IPS-20b (cell line): ENCODE measurements around the gene LAMC3.
"Not testable (repeated sequence)": the region's sequence is repeated elsewhere in the genome, so short reads cannot be mapped to it uniquely, and the experiment has no call there.

Experiments used
- H3K27ac ChIP-seq: one replicate; pipeline ENCODE4 v1.5.1; 2013; ENCODE audit warnings: low read length
- H3K27me3 ChIP-seq: 2 replicates; pipeline ENCODE4 v1.6.1; 2013; ENCODE audit warnings: mild to moderate bottlenecking, low read length, inconsistent platforms; ENCODE audit not compliant: insufficient read depth
- H3K36me3 ChIP-seq: 2 replicates; pipeline ENCODE4 v1.6.1; 2013; ENCODE audit warnings: low read depth, mild to moderate bottlenecking, inconsistent platforms, low read length, moderate library complexity; ENCODE audit not compliant: insufficient read depth
- H3K4me1 ChIP-seq: 2 replicates; pipeline ENCODE4 v1.6.1; 2013; ENCODE audit warnings: mild to moderate bottlenecking, control low read depth, inconsistent platforms, low read length, moderate library complexity; ENCODE audit not compliant: insufficient read depth
- H3K4me3 ChIP-seq: 2 replicates; pipeline ENCODE4 v1.5.1; 2013; ENCODE audit warnings: mild to moderate bottlenecking, low read length, inconsistent platforms
- H3K9ac ChIP-seq: 2 replicates; pipeline ENCODE4 v1.6.1; 2013; ENCODE audit warnings: low read depth, mild to moderate bottlenecking, inconsistent platforms, low read length, moderate library complexity
- H3K9me3 ChIP-seq: 2 replicates; pipeline ENCODE4 v1.6.1; 2013; ENCODE audit warnings: mild to moderate bottlenecking, low read depth, low read length, inconsistent platforms; ENCODE audit not compliant: insufficient read depth

LAMC3 gene

DNA sequence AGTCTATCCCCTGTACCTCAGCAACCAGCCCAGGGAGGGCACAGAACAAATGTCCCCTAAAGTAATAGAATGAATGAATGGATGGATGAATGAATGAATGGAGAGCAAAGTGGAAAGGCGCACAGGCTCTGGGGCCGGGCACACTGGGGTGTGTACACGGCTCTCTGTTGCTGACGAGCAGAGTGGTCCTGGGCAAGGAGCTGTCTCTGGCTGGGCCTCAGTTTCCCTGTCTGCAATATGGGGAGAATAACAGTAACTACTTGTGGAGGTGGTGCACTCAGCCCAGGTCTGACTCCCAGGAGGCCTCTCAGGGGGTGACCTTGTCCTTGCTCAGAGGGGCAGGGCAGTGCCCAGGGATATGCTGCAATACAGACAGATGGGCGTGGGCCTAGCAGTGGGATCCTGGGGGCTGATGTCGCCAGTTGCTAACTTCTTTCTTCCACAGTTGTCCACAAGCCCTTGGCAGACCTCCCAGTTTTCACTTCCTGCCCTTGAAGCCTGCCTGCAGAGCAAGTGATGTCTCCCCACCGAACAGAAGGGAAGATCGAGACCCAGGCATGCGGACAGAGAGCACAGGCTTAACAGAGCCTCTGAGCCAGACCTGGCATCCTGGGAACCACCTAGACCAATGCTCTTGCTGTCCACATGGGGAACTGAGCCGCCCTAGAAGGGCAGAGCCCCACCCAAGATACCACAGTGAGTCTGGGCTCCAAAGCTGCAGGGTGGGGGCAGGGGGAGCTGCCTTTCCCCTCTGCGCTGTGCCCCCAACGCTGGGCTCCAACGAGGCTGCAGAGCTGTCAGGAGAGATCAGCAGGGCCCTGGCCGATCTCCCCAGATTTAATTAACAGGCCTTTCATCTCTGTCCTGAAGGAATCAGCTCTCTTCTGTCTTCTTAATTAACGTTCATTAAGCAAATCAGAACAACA is 13.6 kb upstream of the LAMC3 start:
- Histone ChIP-seq H3K9me3 (no peaks in the 10 kb centered on the region), H3K4me3 (no peak overlapping the region), H3K27me3 (peaks cover 17% of the 10 kb centered on the region), H3K36me3 (no peaks in the 10 kb centered on the region), H3K9ac (no peak overlapping the region), H3K4me1 (peaks cover 9% of the 10 kb centered on the region; the same call in 1 of the 2 replicates), H3K27ac (no peak overlapping the region)

DNA sequence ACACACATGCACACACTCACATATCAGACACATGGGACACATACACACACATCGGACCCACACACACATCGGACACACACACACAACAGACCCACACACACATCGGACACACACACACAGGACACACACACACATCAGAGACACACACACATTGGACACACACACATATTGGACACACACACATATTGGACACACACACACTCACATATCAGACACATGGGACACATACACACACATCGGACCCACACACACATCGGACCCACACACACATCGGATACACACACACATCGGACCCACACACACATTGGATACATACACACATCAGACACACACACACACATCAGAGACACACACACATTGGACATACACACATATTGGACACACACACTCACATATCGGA is 12.8 kb upstream of the LAMC3 start:
- Histone ChIP-seq H3K9ac (no peak overlapping the region), H3K4me3 (no peak overlapping the region), H3K9me3 (no peaks in the 10 kb centered on the region), H3K36me3 (no peaks in the 10 kb centered on the region), H3K27ac (no peak overlapping the region), H3K27me3 (peaks cover 17% of the 10 kb centered on the region), H3K4me1 (peaks cover 5% of the 10 kb centered on the region; the same call in 1 of the 2 replicates)

GRCh38 chr9:130996676-130997394 is 12.1 kb upstream of the LAMC3 start:
- H3K36me3 ChIP-seq, result no peaks in the 10 kb centered on the region
- H3K9ac ChIP-seq, result no peak overlapping the region
- no peaks in the 10 kb centered on the region for H3K9me3 ChIP-seq
- H3K27me3 ChIP-seq, result peaks cover 17% of the 10 kb centered on the region
- no peaks in the 10 kb centered on the region; the same call in 1 of the 2 replicates for H3K4me1 ChIP-seq
- H3K4me3 ChIP-seq, result no peak overlapping the region
- no peak overlapping the region for H3K27ac ChIP-seq

DNA sequence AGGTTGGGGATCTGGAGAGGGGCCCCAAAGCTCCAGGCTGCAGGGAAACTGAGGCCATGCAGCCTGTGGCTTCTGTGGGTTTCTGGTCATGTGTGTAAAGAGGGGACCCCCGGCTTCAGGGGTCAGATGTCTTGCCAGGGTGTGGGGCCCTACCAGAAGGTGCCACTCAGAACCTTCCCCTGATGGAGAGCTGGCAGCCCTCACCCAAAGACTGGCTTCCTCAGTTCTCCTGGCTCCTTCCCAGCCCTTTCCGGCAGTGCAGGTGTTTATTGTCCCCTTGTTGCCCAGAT is 11.6 kb upstream of the LAMC3 start:
- Histone ChIP-seq H3K27ac (no peak overlapping the region), H3K4me3 (no peak overlapping the region), H3K27me3 (peaks cover 17% of the 10 kb centered on the region), H3K4me1 (no peaks in the 10 kb centered on the region; the same call in 1 of the 2 replicates), H3K9me3 (no peaks in the 10 kb centered on the region), H3K9ac (no peak overlapping the region), H3K36me3 (no peaks in the 10 kb centered on the region)

DNA sequence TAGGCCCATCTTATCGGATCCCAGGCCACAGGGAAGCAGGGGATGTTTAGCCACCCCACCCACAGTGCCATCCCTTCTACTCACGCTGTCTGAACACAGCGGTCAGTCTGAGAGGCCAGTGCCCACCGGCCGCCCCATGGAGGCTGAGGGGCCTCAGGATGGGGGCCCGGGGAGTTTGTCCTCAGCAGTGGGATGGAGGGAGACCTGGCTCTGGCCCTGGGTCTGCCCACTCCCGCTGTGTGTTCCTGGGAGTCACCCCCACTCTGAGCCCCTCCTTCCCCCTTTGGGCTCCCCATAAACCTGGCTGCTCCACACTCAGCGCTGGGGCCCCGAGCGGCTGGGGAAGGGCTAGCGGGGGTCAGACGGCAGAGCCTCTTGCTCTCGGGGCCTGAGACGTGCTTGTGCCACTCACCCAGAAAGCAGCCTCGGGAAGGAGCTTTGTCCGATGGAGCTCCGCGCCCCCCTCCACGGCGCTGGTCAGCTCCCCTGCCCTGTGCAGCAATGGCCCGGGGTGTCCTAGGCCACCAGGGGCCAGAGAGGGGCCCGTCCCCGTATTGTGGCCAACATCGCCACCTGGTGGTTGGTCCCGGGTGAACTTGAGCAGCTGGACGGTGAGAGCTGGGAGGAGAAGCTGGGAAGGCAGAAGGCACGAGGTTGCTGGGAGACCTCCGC is 10.9 kb upstream of the LAMC3 start:
- H3K4me1 ChIP-seq, result no peaks in the 10 kb centered on the region; the same call in 1 of the 2 replicates
- no peaks in the 10 kb centered on the region for H3K9me3 ChIP-seq
- no peaks in the 10 kb centered on the region for H3K36me3 ChIP-seq
- no peak overlapping the region for H3K4me3 ChIP-seq
- H3K27me3 ChIP-seq, result peaks cover 17% of the 10 kb centered on the region
- H3K9ac ChIP-seq, result no peak overlapping the region
- H3K27ac ChIP-seq, result no peak overlapping the region

- no peak overlapping the region for H3K4me3 ChIP-seq
- H3K9me3 ChIP-seq, result no peaks in the 10 kb centered on the region
- no peak overlapping the region for H3K9ac ChIP-seq
- no peak overlapping the region for H3K27ac ChIP-seq
- H3K4me1 ChIP-seq, result no peaks in the 10 kb centered on the region; the same call in 1 of the 2 replicates
- peaks cover 17% of the 10 kb centered on the region for H3K27me3 ChIP-seq
- no peaks in the 10 kb centered on the region for H3K36me3 ChIP-seq
Measured at GRCh38 chr9:130998597-130999244, 10.3 kb upstream of the LAMC3 start.

- Histone ChIP-seq H3K9ac (no peak overlapping the region), H3K36me3 (no peaks in the 10 kb centered on the region), H3K27ac (no peak overlapping the region), H3K27me3 (peaks cover 17% of the 10 kb centered on the region), H3K4me3 (no peak overlapping the region), H3K4me1 (no peaks in the 10 kb centered on the region; the same call in 1 of the 2 replicates), H3K9me3 (no peaks in the 10 kb centered on the region)
Measured at GRCh38 chr9:130999245-130999623, 9.7 kb upstream of the LAMC3 start.

GRCh38 chr9:131000526-131000925 is 8.4 kb upstream of the LAMC3 start:
- not testable (repeated sequence) for H3K4me3 ChIP-seq, H3K9me3 ChIP-seq, H3K4me1 ChIP-seq, H3K36me3 ChIP-seq, H3K9ac ChIP-seq, H3K27ac ChIP-seq
- H3K27me3 ChIP-seq, result peaks cover 17% of the 10 kb centered on the region

DNA sequence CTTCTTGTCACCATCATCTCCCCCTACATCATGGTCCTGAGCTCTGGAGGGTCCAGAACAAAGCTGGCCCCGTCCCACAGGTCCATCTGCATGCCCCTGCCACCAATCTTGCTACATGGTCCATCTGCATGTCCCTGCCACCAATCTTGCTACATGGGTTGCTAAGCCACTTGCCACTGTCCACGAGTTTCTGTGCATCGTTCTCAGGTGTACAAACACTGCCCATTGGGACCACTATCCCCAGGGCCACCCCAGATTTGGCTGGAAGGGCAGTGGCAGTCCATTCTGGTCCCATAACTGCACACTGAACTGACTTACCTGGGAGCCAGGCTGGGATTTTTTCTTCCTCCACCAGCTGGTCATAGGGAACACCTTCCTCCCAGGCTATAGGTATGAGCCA is 8.0 kb upstream of the LAMC3 start:
- H3K4me3 ChIP-seq, result no peak overlapping the region
- H3K27ac ChIP-seq, result no peak overlapping the region
- H3K27me3 ChIP-seq, result peaks cover 17% of the 10 kb centered on the region
- no peaks in the 10 kb centered on the region for H3K36me3 ChIP-seq
- no peaks in the 10 kb centered on the region; the same call in 1 of the 2 replicates for H3K4me1 ChIP-seq
- H3K9ac ChIP-seq, result no peak overlapping the region
- no peaks in the 10 kb centered on the region for H3K9me3 ChIP-seq

- Histone ChIP-seq H3K36me3 (no peaks in the 10 kb centered on the region), H3K27ac (no peak overlapping the region), H3K9ac (no peak overlapping the region), H3K4me1 (no peaks in the 10 kb centered on the region), H3K9me3 (no peaks in the 10 kb centered on the region), H3K27me3 (peaks cover 17% of the 10 kb centered on the region), H3K4me3 (no peak overlapping the region)
Measured at GRCh38 chr9:131001990-131002389, 7.0 kb upstream of the LAMC3 start.

DNA sequence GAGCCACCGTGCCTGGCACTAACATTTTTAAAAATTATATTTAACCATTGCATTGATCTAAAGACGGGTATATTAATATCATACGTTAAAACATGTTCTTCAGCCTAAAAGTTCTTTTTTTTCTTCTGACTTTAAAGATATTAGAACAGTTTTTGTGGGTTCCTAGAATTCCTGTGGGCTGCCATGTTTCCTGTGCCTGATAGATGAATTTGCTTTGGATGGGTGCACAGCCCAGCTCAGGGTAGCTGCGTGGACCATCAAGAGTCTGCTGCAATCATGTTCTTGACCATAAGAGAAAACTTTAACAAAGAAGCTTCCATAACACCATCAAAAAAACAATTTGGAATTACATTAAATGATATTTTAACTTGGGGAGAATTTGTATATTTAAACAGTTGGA is 2.4 kb upstream of the LAMC3 start:
- peaks cover 24% of the 10 kb centered on the region for H3K27me3 ChIP-seq
- H3K4me3 ChIP-seq, result no peak overlapping the region
- H3K9ac ChIP-seq, result no peak overlapping the region
- H3K27ac ChIP-seq, result no peak overlapping the region
- H3K4me1 ChIP-seq, result peaks cover 6% of the 10 kb centered on the region; the same call in 1 of the 2 replicates
- no peaks in the 10 kb centered on the region for H3K9me3 ChIP-seq
- no peaks in the 10 kb centered on the region for H3K36me3 ChIP-seq
